ENCODE data around the gene ARHGEF25. TPM values are rescaled to one million over a fixed set of nuclear protein-coding genes. Genes with fewer than 3 reads are reported as not detected.

Gene ARHGEF25
- total RNA-seq, 1 experiment from 2014 or later: 2.2 TPM

DNA sequence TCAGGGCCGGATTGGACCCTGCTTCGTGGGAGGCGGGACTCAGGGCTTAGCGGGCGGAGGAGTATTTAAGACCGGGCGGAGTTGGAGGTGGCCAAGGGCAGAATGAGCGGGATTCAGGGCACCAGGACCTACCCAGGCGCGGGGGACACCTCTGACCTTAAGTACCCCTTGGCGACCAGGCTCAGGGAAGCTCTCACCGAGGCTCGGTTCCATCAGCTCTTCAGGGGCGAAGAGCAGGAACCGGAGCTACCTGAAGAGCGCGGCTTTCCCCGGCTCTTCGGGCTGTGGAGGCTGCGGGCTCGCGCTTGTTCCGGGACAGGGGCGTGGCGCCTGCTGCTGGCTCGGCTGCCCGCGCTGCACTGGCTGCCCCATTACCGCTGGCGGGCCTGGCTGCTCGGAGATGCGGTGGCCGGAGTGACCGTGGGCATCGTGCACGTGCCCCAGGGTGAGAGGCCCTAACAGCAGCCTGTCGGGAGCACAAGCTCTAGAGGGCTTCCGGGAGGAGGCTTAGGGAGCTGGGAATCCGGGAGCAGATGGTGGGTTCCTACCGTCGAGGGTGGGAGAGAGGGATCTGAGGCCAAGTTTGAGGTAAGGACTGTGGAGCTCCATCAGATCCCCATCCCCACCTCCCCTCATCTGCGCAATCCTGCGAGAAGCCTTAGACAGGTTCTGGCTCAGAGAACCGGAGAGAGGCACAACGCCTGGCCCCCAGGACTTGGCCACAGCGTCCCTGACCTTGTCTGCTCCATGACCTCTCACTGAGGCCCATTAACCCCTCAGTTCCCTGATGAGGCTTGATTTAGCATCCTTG, 8.4 kb downstream of the ARHGEF25 start:
- Mint-ChIP-seq H3K9me3 (ENCODE audit: low read depth, unreplicated experiment) (no peaks in the 10 kb centered on the region), H3K4me1 (ENCODE audit: low read depth, unreplicated experiment) (peaks cover 15% of the 10 kb centered on the region), H3K27me3 (ENCODE audit: unreplicated experiment) (peaks cover 100% of the 10 kb centered on the region), H3K36me3 (ENCODE audit: insufficient read depth, unreplicated experiment) (no peaks in the 10 kb centered on the region), H3K27ac (ENCODE audit: unreplicated experiment) (no peak overlapping the region), H3K4me3 (ENCODE audit: low read depth, unreplicated experiment) (no peak overlapping the region)
- peak; percentile 52 for DNase-seq
- no TSS peak for BruUV-seq (replicated peaks)
- CTCF ChIA-PET: interaction anchor here (1.1 to 2.7 kb wide), 4 partner anchors 12 to 38 kb away, joined by 3 to 16 read pairs (median 4); no protein-coding TSS in a partner anchor
- TF ChIP-seq, protein P1, sequence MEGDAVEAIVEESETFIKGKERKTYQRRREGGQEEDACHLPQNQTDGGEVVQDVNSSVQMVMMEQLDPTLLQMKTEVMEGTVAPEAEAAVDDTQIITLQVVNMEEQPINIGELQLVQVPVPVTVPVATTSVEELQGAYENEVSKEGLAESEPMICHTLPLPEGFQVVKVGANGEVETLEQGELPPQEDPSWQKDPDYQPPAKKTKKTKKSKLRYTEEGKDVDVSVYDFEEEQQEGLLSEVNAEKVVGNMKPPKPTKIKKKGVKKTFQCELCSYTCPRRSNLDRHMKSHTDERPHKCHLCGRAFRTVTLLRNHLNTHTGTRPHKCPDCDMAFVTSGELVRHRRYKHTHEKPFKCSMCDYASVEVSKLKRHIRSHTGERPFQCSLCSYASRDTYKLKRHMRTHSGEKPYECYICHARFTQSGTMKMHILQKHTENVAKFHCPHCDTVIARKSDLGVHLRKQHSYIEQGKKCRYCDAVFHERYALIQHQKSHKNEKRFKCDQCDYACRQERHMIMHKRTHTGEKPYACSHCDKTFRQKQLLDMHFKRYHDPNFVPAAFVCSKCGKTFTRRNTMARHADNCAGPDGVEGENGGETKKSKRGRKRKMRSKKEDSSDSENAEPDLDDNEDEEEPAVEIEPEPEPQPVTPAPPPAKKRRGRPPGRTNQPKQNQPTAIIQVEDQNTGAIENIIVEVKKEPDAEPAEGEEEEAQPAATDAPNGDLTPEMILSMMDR (IDR thresholded peaks at IDR 0.05; ENCODE audit: unreplicated experiment): no peak
- intact Hi-C loops (cut with micrococcal nuclease; ENCODE audit: unreplicated experiment): loop anchor here (10.0 kb wide), 1 partner anchor 165 kb away; the partner anchor contains the start of genes GLI1 and INHBE

DNA sequence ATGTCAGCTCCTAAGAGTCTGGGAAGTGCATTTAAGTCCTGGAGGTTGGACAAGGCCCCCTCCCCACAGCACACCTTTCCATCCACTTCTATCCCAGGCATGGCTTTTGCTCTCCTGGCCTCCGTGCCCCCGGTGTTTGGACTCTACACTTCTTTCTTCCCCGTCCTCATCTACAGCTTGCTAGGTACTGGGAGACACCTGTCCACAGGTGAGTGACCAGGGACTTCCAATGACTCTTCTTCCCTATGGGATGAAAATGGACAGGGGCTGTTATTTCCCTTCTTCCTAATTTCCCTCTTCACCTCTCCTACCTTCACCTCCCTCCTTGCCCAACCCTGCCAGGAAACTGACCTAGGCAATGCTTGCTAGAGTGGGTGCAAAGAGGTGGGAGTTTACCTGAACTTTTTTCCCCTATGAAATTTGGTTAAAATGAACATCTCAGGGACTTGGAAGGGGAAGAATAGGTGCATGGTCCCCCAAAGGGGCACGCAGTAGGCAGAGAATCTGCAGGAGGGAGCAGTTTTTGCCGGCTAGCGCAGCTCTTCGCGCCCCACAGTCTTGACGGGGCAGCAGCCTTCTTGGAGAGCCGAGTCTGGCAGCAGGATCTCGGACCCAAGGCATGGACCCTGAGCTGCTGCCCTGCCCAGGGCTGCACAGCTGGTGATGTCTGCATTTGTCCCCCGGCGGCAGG, 9.2 kb downstream of the ARHGEF25 start:
- Mint-ChIP-seq H3K4me1 (ENCODE audit: low read depth, unreplicated experiment) (peaks cover 15% of the 10 kb centered on the region), H3K36me3 (ENCODE audit: insufficient read depth, unreplicated experiment) (no peaks in the 10 kb centered on the region), H3K27ac (ENCODE audit: unreplicated experiment) (no peak overlapping the region), H3K27me3 (ENCODE audit: unreplicated experiment) (peaks cover 100% of the 10 kb centered on the region), H3K9me3 (ENCODE audit: low read depth, unreplicated experiment) (no peaks in the 10 kb centered on the region), H3K4me3 (ENCODE audit: low read depth, unreplicated experiment) (peak overlapping the region; percentile 67)
- no TSS peak for BruUV-seq (replicated peaks)
- intact Hi-C loops (cut with micrococcal nuclease; ENCODE audit: unreplicated experiment): loop anchor here (10.0 kb wide), 1 partner anchor 166 kb away; the partner anchor contains the start of genes GLI1 and INHBE
- CTCF ChIA-PET: interaction anchor here (1.1 to 2.7 kb wide), 4 partner anchors 13 to 38 kb away, joined by 3 to 16 read pairs (median 4); no protein-coding TSS in a partner anchor
- DNase-seq: no peak
- TF ChIP-seq, protein P1 (IDR thresholded peaks at IDR 0.05; ENCODE audit: unreplicated experiment): no peak

DNA sequence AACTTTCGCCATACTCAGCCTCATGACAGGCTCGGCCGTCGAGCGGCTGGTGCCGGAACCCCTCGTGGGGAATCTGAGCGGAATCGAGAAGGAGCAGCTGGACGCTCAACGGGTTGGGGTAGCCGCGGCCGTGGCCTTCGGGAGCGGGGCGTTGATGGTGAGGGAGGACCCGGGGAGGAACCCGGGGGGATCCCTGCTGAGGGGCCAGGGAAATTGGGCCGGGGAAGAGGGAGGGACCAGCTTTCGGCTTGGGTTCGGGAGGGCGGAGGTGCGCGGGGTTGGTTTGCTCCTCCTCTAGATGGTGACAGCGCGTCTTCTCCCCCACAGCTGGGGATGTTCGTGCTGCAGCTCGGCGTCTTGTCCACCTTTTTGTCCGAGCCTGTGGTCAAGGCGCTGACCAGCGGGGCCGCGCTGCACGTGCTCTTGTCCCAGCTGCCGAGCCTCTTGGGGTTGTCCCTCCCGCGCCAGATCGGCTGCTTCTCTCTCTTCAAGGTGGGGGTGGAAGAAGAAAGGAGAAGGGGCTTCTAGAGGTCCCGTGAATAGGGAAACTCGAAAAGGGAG, 9.8 kb downstream of the ARHGEF25 start:
- no peak for DNase-seq
- Mint-ChIP-seq H3K27ac (ENCODE audit: unreplicated experiment) (no peak overlapping the region), H3K9me3 (ENCODE audit: low read depth, unreplicated experiment) (no peaks in the 10 kb centered on the region), H3K27me3 (ENCODE audit: unreplicated experiment) (peaks cover 100% of the 10 kb centered on the region), H3K36me3 (ENCODE audit: insufficient read depth, unreplicated experiment) (no peaks in the 10 kb centered on the region), H3K4me1 (ENCODE audit: low read depth, unreplicated experiment) (peaks cover 15% of the 10 kb centered on the region), H3K4me3 (ENCODE audit: low read depth, unreplicated experiment) (peak overlapping the region; percentile 67)
- CTCF ChIA-PET: interaction anchor here (0.6 to 2.7 kb wide), 4 partner anchors 14 to 1325 kb away, joined by 3 to 16 read pairs (median 4); no protein-coding TSS in a partner anchor
- intact Hi-C loops (cut with micrococcal nuclease; ENCODE audit: unreplicated experiment): loop anchor here (1.0 to 10.0 kb wide), 2 partner anchors 38 to 166 kb away; partner anchors contain the start of genes GLI1 and INHBE
- no TSS peak for BruUV-seq (replicated peaks)
- TF ChIP-seq, protein P1 (IDR thresholded peaks at IDR 0.05; ENCODE audit: unreplicated experiment): no peak
